Cardiac atrium fibroblast (primary cell): ENCODE measurements around the gene SCNM1. TPM values are rescaled to one million over a fixed set of nuclear protein-coding genes. Genes with fewer than 3 reads are reported as not detected.

Experiments used
- total RNA-seq: library from RNA; depleted of rRNA; stranded (reverse); fragments of >200 nt; gene quantifications from 2 replicates; pipeline ENCODE4 v1.2.3, GENCODE V29; 2015

Gene SCNM1
- 25.1 and 30.7 TPM in 2 replicates for total RNA-seq

GRCh38 chr1:151165738-151166504 lies at the start of gene SCNM1, which contains the start of gene LYSMD1:
Gene SCNM1 (plus strand): TSS chr1:151166144. CDS start chr1:151166153, 9 bp downstream.
Gene LYSMD1 (minus strand): TSS chr1:151165902. CDS start chr1:151165258, 644 bp downstream.

GRCh38 chr1:151146412-151147131 lies 19.4 kb upstream of the SCNM1 start, which contains the start of gene SEMA6C:
Gene SEMA6C (minus strand): TSS chr1:151146631. CDS start chr1:151142621, 4,010 bp downstream.

GRCh38 chr1:151156515-151156819 lies 9.5 kb upstream of the SCNM1 start, which contains the start of gene TNFAIP8L2:
Gene TNFAIP8L2 (plus strand): TSS chr1:151156649. CDS start chr1:151158698, 2,049 bp downstream.

GRCh38 chr1:151175863-151176262 lies 9.9 kb downstream of the SCNM1 start, which contains the start of gene TMOD4:
Gene TMOD4 (minus strand): TSS chr1:151175981. CDS start chr1:151174875, 1,106 bp downstream.

GRCh38 chr1:151189637-151190445 lies 23.9 kb downstream of the SCNM1 start, which contains the start of gene VPS72:
Gene VPS72 (minus strand): TSS chr1:151190197. CDS start chr1:151190121, 76 bp downstream.

GRCh38 chr1:151198254-151199127 lies 32.5 kb downstream of the SCNM1 start, which contains the start of gene PIP5K1A:
Gene PIP5K1A (plus strand): TSS chr1:151198552. CDS start chr1:151198997, 445 bp downstream.

Other genes with a start within 250 kb of the SCNM1 start
- 17.7 and 26.5 TPM in 2 replicates for gene SETDB1, start 239.8 kb upstream of the SCNM1 start, total RNA-seq
- 121 and 138 TPM in 2 replicates for gene CERS2, start 191.3 kb upstream of the SCNM1 start, total RNA-seq
- gene ANXA9, start 183.9 kb upstream of the SCNM1 start, total RNA-seq, result not detected in 2 replicates
- 3.8 and 10.7 TPM in 2 replicates for gene MINDY1, start 159.2 kb upstream of the SCNM1 start, total RNA-seq
- gene PRUNE1, start 157.7 kb upstream of the SCNM1 start, total RNA-seq, result 19.0 and 19.9 TPM in 2 replicates
- 0.49 TPM in 1 of 2 replicates, not detected in the other for gene BNIPL, start 129.6 kb upstream of the SCNM1 start, total RNA-seq
- gene C1orf56, start 118.4 kb upstream of the SCNM1 start, total RNA-seq, result 0.72 and 1.8 TPM in 2 replicates
- gene CDC42SE1, start 106.5 kb upstream of the SCNM1 start, total RNA-seq, result 41.9 and 42.8 TPM in 2 replicates
- gene MLLT11, start 105.7 kb upstream of the SCNM1 start, total RNA-seq, result 1.8 and 2.1 TPM in 2 replicates
- gene GABPB2, start 95.4 kb upstream of the SCNM1 start, total RNA-seq, result 11.8 and 14.1 TPM in 2 replicates
- gene SEMA6C, start 19.5 kb upstream of the SCNM1 start, total RNA-seq, result 2.0 and 3.1 TPM in 2 replicates
- not detected in 2 replicates for gene TNFAIP8L2, start 9.5 kb upstream of the SCNM1 start, total RNA-seq
- 7.6 and 8.7 TPM in 2 replicates for gene LYSMD1, start 242 bp upstream of the SCNM1 start, total RNA-seq
- not detected in 2 replicates for gene TMOD4, start 9.8 kb downstream of the SCNM1 start, total RNA-seq
- gene VPS72, start 24.1 kb downstream of the SCNM1 start, total RNA-seq, result 33.4 and 60.7 TPM in 2 replicates
- 42.6 and 49.4 TPM in 2 replicates for gene PIP5K1A, start 32.4 kb downstream of the SCNM1 start, total RNA-seq
- 120 and 130 TPM in 2 replicates for gene PSMD4, start 88.6 kb downstream of the SCNM1 start, total RNA-seq
- gene ZNF687, start 116.2 kb downstream of the SCNM1 start, total RNA-seq, result 17.5 and 17.7 TPM in 2 replicates
- 36.8 and 37.0 TPM in 2 replicates for gene PI4KB, start 161.3 kb downstream of the SCNM1 start, total RNA-seq
- gene RFX5, start 181.1 kb downstream of the SCNM1 start, total RNA-seq, result 16.8 and 24.1 TPM in 2 replicates
- gene SELENBP1, start 206.6 kb downstream of the SCNM1 start, total RNA-seq, result 65.3 and 69.2 TPM in 2 replicates
- gene PSMB4, start 233.4 kb downstream of the SCNM1 start, total RNA-seq, result 220 and 293 TPM in 2 replicates